ENCODE data around the gene BRIX1.

Gene BRIX1
- total RNA-seq: 25.9 to 179 (median 54.3) reads per million in 9 experiments

DNA sequence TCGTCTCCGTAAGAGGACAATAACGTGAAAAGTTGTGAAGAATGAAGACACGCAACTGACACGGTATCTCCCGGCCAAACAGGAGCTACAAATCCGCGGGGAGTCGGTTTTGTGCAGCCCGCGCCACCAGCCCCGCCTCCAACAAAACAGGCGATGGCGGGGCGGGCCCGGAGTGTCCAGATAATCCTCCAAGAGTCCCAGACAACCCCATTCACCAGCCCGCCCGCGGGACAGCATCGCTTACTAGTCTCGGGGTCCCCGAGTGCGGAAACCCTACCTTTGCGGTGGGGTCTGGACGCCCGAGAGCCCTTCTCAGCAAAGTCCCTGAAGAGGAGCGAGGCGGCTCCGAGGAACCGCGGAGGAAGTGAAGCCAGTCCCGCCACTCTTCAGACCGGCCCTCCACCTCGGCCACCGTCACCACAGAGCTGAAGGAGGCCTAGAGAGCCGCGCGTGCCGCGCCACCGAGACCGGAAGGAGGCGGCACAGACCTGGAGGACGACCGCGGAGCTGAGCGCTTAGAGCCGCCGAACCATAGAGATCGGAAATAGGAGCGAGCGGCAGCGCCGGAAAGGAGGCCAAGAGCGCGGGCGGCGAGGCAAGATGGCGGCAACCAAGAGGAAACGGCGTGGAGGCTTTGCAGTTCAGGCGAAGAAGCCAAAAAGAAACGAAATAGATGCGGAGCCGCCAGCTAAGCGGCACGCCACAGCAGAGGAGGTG lies at the start of gene BRIX1, which contains the start of gene RAD1:
Gene BRIX1 (plus strand): TSS at position 573 of the 717 bp plus-strand sequence. CDS start 28 bp downstream, at position 601.
Gene RAD1 (minus strand): TSS at position 366 of the 717 bp plus-strand sequence. CDS start 612 bp downstream, outside the sequence.
- Mint-ChIP-seq H3K9me3 (no peaks in the 10 kb centered on the region), H3K4me3 (no peak within 1 kb of the TSS), H3K27ac (no peak within 1 kb of the TSS), H3K4me1 (ENCODE audit: low read depth in 2 of 2) (peaks cover 24 to 31% of the 10 kb centered on the region in 2 donors), H3K27me3 (no peaks in the 10 kb centered on the region), H3K36me3 (ENCODE audit: insufficient read depth) (peaks cover 45% of the 10 kb centered on the region)
- DNase-seq (peak; percentile 89 to 91 (median 91)), ATAC-seq (replicated peaks) (peak; percentile 96)

- Mint-ChIP-seq H3K27me3 (peaks cover 0 to 7% of the 10 kb centered on the region in 2 donors), H3K4me3 (no peak overlapping the region), H3K4me1 (ENCODE audit: low read depth in 2 of 2) (no peaks in the 10 kb centered on the region), H3K9me3 (no peaks in the 10 kb centered on the region), H3K36me3 (ENCODE audit: insufficient read depth) (no peaks in the 10 kb centered on the region), H3K27ac (no peak overlapping the region)
- DNase-seq (no peak), ATAC-seq (replicated peaks) (no peak)
These were observed 48.5 kb upstream of the BRIX1 start for GRCh38 chr5:34866989-34867471.

GRCh38 chr5:34867660-34868059 lies 47.9 kb upstream of the BRIX1 start:
- H3K27me3 Mint-ChIP-seq: peaks cover 0 to 7% of the 10 kb centered on the region in 2 donors
- DNase-seq (no peak), ATAC-seq (replicated peaks) (no peak)
- no peaks in the 10 kb centered on the region for H3K36me3 Mint-ChIP-seq (ENCODE audit: insufficient read depth)
- no peaks in the 10 kb centered on the region for H3K4me1 Mint-ChIP-seq (ENCODE audit: low read depth in 2 of 2)
- H3K4me3 Mint-ChIP-seq: no peak overlapping the region
- no peak overlapping the region for H3K27ac Mint-ChIP-seq
- no peaks in the 10 kb centered on the region for H3K9me3 Mint-ChIP-seq

DNA sequence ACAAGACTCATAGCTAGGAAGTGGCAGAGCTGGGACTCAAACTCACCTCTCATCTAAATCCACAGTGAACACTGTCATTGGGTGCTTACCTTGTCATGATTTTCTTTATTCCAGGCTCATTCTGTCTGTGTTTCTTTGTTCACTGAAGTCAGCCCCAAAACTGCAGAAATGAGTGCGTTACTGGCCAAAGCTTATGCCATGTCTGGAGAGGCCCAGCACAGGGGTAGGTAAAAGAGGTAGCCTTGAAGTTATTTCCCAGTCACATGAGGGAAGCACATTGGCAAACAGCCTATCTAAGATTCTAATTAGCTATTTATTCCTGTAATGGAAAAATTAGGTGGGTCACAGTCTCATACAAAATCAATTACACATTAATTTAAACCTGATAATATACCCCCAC lies 46.7 kb upstream of the BRIX1 start:
- Mint-ChIP-seq H3K4me3 (no peak overlapping the region), H3K9me3 (no peaks in the 10 kb centered on the region), H3K4me1 (ENCODE audit: low read depth in 2 of 2) (no peaks in the 10 kb centered on the region), H3K27ac (no peak overlapping the region), H3K36me3 (ENCODE audit: insufficient read depth) (no peaks in the 10 kb centered on the region), H3K27me3 (peaks cover 8 to 17% of the 10 kb centered on the region in 2 donors)
- no peak for ATAC-seq (replicated peaks)
- no peak for DNase-seq

DNA sequence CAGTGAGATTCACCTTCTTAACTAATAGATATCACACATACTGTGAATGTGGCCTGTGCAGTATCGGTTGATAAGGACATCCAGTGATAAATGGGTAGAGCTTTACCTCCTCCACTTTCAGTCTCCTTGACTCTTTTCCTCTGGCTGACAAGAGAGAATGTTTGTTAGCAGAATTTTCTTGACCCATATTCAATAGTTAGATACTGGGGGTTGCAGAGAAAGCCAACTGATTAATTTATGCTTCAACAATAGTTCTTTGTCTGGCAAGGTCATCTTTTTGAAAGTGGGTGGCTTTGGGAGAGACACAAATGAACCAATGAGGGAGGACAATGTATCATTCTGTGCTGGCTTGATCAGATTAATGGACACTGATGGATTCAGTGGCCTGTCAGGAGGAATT lies 46.3 kb upstream of the BRIX1 start:
- ATAC-seq (replicated peaks) (no peak), DNase-seq (no peak)
- H3K4me3 Mint-ChIP-seq: no peak overlapping the region
- H3K27me3 Mint-ChIP-seq: peaks cover 13 to 21% of the 10 kb centered on the region in 2 donors
- no peaks in the 10 kb centered on the region for H3K9me3 Mint-ChIP-seq
- H3K27ac Mint-ChIP-seq: no peak overlapping the region
- H3K4me1 Mint-ChIP-seq (ENCODE audit: low read depth in 2 of 2): no peaks in the 10 kb centered on the region
- no peaks in the 10 kb centered on the region for H3K36me3 Mint-ChIP-seq (ENCODE audit: insufficient read depth)

- DNase-seq: no peak
- H3K4me1 Mint-ChIP-seq (ENCODE audit: low read depth in 2 of 2): no peaks in the 10 kb centered on the region
These were observed 45.1 kb upstream of the BRIX1 start for GRCh38 chr5:34870382-34870781.

DNA sequence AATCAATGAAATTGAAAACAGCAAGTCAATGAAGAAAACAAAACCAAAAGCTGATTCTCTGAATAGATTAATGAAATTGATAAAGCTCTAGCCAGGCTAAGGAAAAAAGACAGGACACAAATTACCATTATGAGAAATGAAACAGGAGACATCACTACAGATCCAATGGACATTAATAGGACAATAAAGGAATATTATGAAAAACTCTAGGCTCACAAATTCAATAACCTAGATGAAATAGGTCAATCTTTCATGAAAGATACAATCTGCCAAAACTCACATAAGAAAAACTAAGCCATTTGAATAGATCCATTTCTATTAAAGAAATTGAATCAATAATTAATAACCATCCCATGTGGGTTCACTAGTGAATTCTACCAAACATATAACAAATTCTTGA lies 39.2 kb upstream of the BRIX1 start:
- H3K27me3 Mint-ChIP-seq: peaks cover 25 to 37% of the 10 kb centered on the region in 2 donors
- no peak overlapping the region for H3K4me3 Mint-ChIP-seq

More at GRCh38 chr5:34870382-34870781, 45.1 kb upstream of the BRIX1 start:
- ATAC-seq (replicated peaks): no peak
- no peak overlapping the region for H3K27ac Mint-ChIP-seq
- H3K9me3 Mint-ChIP-seq: no peaks in the 10 kb centered on the region
- H3K4me3 Mint-ChIP-seq: no peak overlapping the region
- no peaks in the 10 kb centered on the region for H3K36me3 Mint-ChIP-seq (ENCODE audit: insufficient read depth)
- H3K27me3 Mint-ChIP-seq: peaks cover 22 to 24% of the 10 kb centered on the region in 2 donors

DNA sequence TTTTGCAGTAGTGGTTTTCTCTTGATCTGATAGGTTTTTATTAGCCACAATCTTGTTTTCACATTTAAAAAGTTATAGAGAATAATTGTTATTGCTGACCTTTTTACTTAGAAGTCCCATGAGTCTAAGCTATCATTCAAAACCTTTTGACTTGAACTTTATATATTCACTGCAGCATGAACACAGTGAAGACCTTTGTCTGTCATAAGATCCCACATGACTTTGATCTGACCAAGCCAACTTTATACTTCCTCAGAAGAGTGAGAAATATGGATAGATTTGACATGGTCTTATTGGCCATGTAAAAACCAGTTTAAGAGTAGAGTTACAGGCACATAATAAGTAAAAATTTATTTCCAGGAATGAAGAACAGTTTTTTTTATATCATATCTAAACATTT lies 34.3 kb upstream of the BRIX1 start:
- H3K4me3 Mint-ChIP-seq: no peak overlapping the region
- DNase-seq (no peak), ATAC-seq (replicated peaks) (no peak)
- no peaks in the 10 kb centered on the region for H3K4me1 Mint-ChIP-seq (ENCODE audit: low read depth in 2 of 2)
- no peaks in the 10 kb centered on the region for H3K9me3 Mint-ChIP-seq
- H3K27me3 Mint-ChIP-seq: peaks cover 39 to 44% of the 10 kb centered on the region in 2 donors
- no peaks in the 10 kb centered on the region for H3K36me3 Mint-ChIP-seq (ENCODE audit: insufficient read depth)
- H3K27ac Mint-ChIP-seq: no peak overlapping the region

More for the DNA sequence above, 39.2 kb upstream of the BRIX1 start:
- ATAC-seq (replicated peaks) (no peak), DNase-seq (no peak)
- Mint-ChIP-seq H3K36me3 (ENCODE audit: insufficient read depth) (no peaks in the 10 kb centered on the region), H3K27ac (no peak overlapping the region), H3K9me3 (peaks cover 0 to 1% of the 10 kb centered on the region in 2 donors), H3K4me1 (ENCODE audit: low read depth in 2 of 2) (no peaks in the 10 kb centered on the region)

DNA sequence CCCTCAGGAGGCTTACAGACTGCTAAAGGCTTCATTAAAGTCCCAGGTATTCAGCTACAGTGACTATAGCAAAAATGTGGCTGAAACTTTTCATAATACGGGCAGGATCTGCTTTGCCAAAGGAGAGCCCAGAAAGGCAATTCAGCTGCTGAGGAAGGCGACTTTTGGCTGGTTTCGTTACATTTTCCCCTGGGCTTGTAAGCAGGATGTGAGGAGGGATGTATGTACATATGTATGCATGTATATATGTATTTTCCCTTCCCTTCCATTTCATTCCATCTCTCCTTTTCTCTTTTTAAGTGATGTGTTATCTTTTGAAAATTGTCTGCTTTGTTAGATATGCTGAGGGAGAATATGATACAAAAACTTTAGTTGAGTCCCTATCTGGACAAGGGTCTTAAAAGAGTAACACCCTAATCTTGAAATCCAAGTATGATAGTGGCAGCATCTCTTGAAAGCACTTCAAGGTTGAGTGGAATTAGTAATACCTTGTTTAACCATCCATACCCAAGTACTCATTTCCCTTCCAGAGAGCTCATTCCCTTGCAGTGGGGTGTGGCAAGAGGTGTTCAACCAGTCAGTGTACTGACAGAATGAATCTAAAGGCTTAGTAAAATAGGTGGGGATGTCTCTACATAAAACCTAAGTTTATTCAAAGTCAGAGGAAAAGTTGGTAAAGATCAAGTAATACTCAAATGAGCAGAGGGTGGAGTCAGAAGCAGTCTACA lies 29.0 kb upstream of the BRIX1 start:
- Mint-ChIP-seq H3K27ac (no peak overlapping the region), H3K36me3 (ENCODE audit: insufficient read depth) (no peaks in the 10 kb centered on the region), H3K27me3 (peaks cover 44 to 52% of the 10 kb centered on the region in 2 donors), H3K4me1 (ENCODE audit: low read depth in 2 of 2) (no peaks in the 10 kb centered on the region), H3K9me3 (no peaks in the 10 kb centered on the region), H3K4me3 (no peak overlapping the region)
- ATAC-seq (replicated peaks) (no peak), DNase-seq (no peak)

DNA sequence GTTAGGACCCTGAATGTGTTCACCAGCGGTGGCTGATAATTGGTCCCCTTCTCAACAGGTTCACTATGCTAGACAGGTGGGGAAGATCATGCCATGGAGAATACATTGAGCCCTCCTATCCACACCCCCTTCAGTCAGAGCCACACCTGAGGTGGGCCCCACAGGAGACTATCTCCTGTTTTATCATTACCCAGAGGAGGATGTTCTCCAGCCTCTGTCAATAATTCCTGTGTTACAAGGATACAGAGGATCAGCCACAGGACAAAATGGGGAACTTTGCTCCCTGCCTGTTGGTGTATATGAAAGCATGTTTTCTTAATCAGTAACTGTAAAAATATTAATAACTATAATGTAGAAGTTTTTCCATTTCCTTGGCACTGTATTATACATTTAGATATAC lies 26.1 kb upstream of the BRIX1 start:
- Mint-ChIP-seq H3K27ac (no peak overlapping the region), H3K4me3 (no peak overlapping the region), H3K36me3 (ENCODE audit: insufficient read depth) (no peaks in the 10 kb centered on the region), H3K27me3 (peaks cover 16 to 29% of the 10 kb centered on the region in 2 donors), H3K9me3 (no peaks in the 10 kb centered on the region), H3K4me1 (ENCODE audit: low read depth in 2 of 2) (no peaks in the 10 kb centered on the region)
- ATAC-seq (replicated peaks): no peak
- DNase-seq: no peak

GRCh38 chr5:34891981-34892380 lies 23.5 kb upstream of the BRIX1 start:
- ATAC-seq (replicated peaks) (no peak), DNase-seq (no peak)
- no peaks in the 10 kb centered on the region for H3K4me1 Mint-ChIP-seq (ENCODE audit: low read depth in 2 of 2)
- H3K9me3 Mint-ChIP-seq: no peaks in the 10 kb centered on the region
- peak overlapping the region in 1 of 2 donors; percentile 47 for H3K27ac Mint-ChIP-seq
- H3K4me3 Mint-ChIP-seq: no peak overlapping the region
- no peaks in the 10 kb centered on the region for H3K36me3 Mint-ChIP-seq (ENCODE audit: insufficient read depth)
- peaks cover 6 to 8% of the 10 kb centered on the region in 2 donors for H3K27me3 Mint-ChIP-seq

DNA sequence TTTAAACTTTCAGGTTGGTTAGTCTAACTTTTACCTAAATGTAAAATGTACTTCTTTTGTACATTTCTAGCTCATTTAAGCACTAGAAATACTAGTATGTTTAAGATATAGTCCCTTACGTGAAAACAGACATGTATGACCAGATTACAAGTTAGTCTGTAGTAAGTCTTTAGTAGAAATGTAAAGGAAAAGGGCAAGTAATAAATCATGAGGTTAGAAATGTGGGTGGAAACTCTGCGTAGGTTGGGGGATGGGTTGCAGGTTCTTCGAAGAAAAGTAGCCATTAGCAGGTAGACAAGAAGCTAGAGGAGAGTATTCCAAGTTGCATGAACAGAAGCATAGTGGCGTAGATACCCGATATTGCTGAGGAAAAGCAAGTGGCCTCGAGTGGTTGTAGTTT lies 23.1 kb upstream of the BRIX1 start:
- Mint-ChIP-seq H3K36me3 (ENCODE audit: insufficient read depth) (no peaks in the 10 kb centered on the region), H3K4me3 (no peak overlapping the region), H3K27me3 (peaks cover 2 to 3% of the 10 kb centered on the region in 2 donors), H3K27ac (peak overlapping the region in 1 of 2 donors; percentile 47), H3K4me1 (ENCODE audit: low read depth in 2 of 2) (no peaks in the 10 kb centered on the region), H3K9me3 (no peaks in the 10 kb centered on the region)
- no peak for ATAC-seq (replicated peaks)
- DNase-seq: no peak

DNA sequence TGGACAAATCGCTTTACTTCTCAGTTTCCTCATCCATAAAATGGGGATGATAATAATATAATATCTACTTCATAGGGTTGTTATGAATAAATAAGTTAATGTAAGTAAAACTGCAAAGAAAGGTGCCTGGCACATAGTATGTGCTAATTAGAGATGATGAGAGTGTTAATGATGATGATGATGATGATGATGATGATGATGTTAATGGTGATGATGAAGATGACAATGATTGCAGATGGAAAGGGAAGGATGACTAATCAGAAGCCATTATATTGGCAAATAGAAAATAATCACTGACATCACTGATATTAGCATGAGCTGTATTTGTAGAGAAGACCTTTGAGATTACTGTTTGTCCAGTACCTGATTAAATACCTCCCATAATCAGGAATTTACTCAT lies 20.8 kb upstream of the BRIX1 start:
- no peak for DNase-seq
- H3K36me3 Mint-ChIP-seq (ENCODE audit: insufficient read depth): no peaks in the 10 kb centered on the region
- no peaks in the 10 kb centered on the region for H3K27me3 Mint-ChIP-seq
- no peak for ATAC-seq (replicated peaks)
- H3K4me1 Mint-ChIP-seq (ENCODE audit: low read depth in 2 of 2): no peaks in the 10 kb centered on the region
- H3K4me3 Mint-ChIP-seq: no peak overlapping the region
- no peak overlapping the region for H3K27ac Mint-ChIP-seq
- no peaks in the 10 kb centered on the region for H3K9me3 Mint-ChIP-seq
